ENCODE measurements around the gene KIF3A. TPM values are rescaled to one million over a fixed set of nuclear protein-coding genes. Genes with fewer than 3 reads are reported as not detected.

The KIF3A gene
- total and polyA plus RNA-seq, 2 experiments from 2014 or later = 11.2 to 19.7 TPM

Other genes starting within 250 kb of the KIF3A start
- gene IRF1, start 246.8 kb downstream of the KIF3A start, total RNA-seq (2014; rRNA removed; shearing (Covaris generic)) = 6.4 and 6.9 TPM in 2 replicates
- gene IRF1, start 246.8 kb downstream of the KIF3A start, polyA plus RNA-seq (2016; fragmentation: Nextera tagmentation; extraction: Ambion mirVana) = 8.6 and 9.1 TPM in 2 replicates
- gene IL5, start 194.0 kb downstream of the KIF3A start, total RNA-seq (2014; rRNA removed; shearing (Covaris generic)) = not detected in 2 replicates
- not detected in 2 replicates for gene IL5, start 194.0 kb downstream of the KIF3A start, polyA plus RNA-seq (2016; fragmentation: Nextera tagmentation; extraction: Ambion mirVana)
- gene RAD50, start 180.6 kb downstream of the KIF3A start, total RNA-seq (2014; rRNA removed; shearing (Covaris generic)) = 27.0 and 40.6 TPM in 2 replicates
- gene RAD50, start 180.6 kb downstream of the KIF3A start, polyA plus RNA-seq (2016; fragmentation: Nextera tagmentation; extraction: Ambion mirVana) = 35.5 and 52.2 TPM in 2 replicates
- not detected in 2 replicates for gene IL13, start 79.4 kb downstream of the KIF3A start, total RNA-seq (2014; rRNA removed; shearing (Covaris generic))
- gene IL13, start 79.4 kb downstream of the KIF3A start, polyA plus RNA-seq (2016; fragmentation: Nextera tagmentation; extraction: Ambion mirVana) = not detected in 2 replicates
- not detected in 2 replicates for gene IL4, start 63.6 kb downstream of the KIF3A start, total RNA-seq (2014; rRNA removed; shearing (Covaris generic))
- gene IL4, start 63.6 kb downstream of the KIF3A start, polyA plus RNA-seq (2016; fragmentation: Nextera tagmentation; extraction: Ambion mirVana) = not detected in 2 replicates
- 0.74 and 2.5 TPM in 2 replicates for gene CCNI2, start 9.9 kb upstream of the KIF3A start, total RNA-seq (2014; rRNA removed; shearing (Covaris generic))
- 0.55 and 1.1 TPM in 2 replicates for gene CCNI2, start 9.9 kb upstream of the KIF3A start, polyA plus RNA-seq (2016; fragmentation: Nextera tagmentation; extraction: Ambion mirVana)
- gene SEPTIN8, start 39.7 kb upstream of the KIF3A start, total RNA-seq (2014; rRNA removed; shearing (Covaris generic)) = 37.2 and 45.0 TPM in 2 replicates
- gene SEPTIN8, start 39.7 kb upstream of the KIF3A start, polyA plus RNA-seq (2016; fragmentation: Nextera tagmentation; extraction: Ambion mirVana) = 8.7 and 8.8 TPM in 2 replicates
- 0.52 and 0.93 TPM in 2 replicates for gene SOWAHA, start 75.8 kb upstream of the KIF3A start, total RNA-seq (2014; rRNA removed; shearing (Covaris generic))
- 0.18 TPM in 1 of 2 replicates, not detected in the other for gene SOWAHA, start 75.8 kb upstream of the KIF3A start, polyA plus RNA-seq (2016; fragmentation: Nextera tagmentation; extraction: Ambion mirVana)
- 4.3 and 5.4 TPM in 2 replicates for gene SHROOM1, start 93.1 kb upstream of the KIF3A start, total RNA-seq (2014; rRNA removed; shearing (Covaris generic))
- gene SHROOM1, start 93.1 kb upstream of the KIF3A start, polyA plus RNA-seq (2016; fragmentation: Nextera tagmentation; extraction: Ambion mirVana) = 2.5 and 2.6 TPM in 2 replicates
- 0.14 and 0.66 TPM in 2 replicates for gene GDF9, start 128.9 kb upstream of the KIF3A start, total RNA-seq (2014; rRNA removed; shearing (Covaris generic))
- gene GDF9, start 128.9 kb upstream of the KIF3A start, polyA plus RNA-seq (2016; fragmentation: Nextera tagmentation; extraction: Ambion mirVana) = 0.11 and 0.37 TPM in 2 replicates
- 104 and 115 TPM in 2 replicates for gene UQCRQ, start 129.1 kb upstream of the KIF3A start, total RNA-seq (2014; rRNA removed; shearing (Covaris generic))
- 1,308 and 1,495 TPM in 2 replicates for gene UQCRQ, start 129.1 kb upstream of the KIF3A start, polyA plus RNA-seq (2016; fragmentation: Nextera tagmentation; extraction: Ambion mirVana)
- 0.54 and 1.8 TPM in 2 replicates for gene LEAP2, start 136.1 kb upstream of the KIF3A start, total RNA-seq (2014; rRNA removed; shearing (Covaris generic))
- gene LEAP2, start 136.1 kb upstream of the KIF3A start, polyA plus RNA-seq (2016; fragmentation: Nextera tagmentation; extraction: Ambion mirVana) = 1.5 and 1.6 TPM in 2 replicates
- 46.3 and 50.9 TPM in 2 replicates for gene AFF4, start 226.1 kb upstream of the KIF3A start, total RNA-seq (2014; rRNA removed; shearing (Covaris generic))
- gene AFF4, start 226.1 kb upstream of the KIF3A start, polyA plus RNA-seq (2016; fragmentation: Nextera tagmentation; extraction: Ambion mirVana) = 25.2 and 31.3 TPM in 2 replicates